ENCODE results near the gene ARHGEF12. TPM values are rescaled to one million over a fixed set of nuclear protein-coding genes. Genes with fewer than 3 reads are reported as not detected.

The ARHGEF12 gene
- total RNA-seq, 2 experiments from 2014 or later: 15.4 to 16.5 TPM

DNA sequence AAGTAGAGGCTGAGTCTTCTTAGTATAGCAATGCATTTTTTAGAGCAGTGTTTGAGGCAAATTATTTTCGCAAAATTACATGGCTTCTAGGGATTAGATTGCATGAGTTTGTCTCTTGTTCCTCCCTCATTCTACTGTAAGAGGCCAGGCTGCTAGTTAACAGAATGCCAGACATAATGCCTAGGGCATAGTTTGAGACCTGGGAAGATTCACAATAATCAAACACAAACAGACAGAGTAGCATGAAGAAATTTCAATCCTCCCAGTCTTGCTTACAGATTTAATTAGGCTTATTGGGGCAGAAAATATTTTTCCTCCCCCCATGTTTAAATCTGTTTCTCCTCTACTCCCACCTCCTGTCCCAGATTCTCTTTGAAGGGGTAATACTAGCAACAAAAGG, 48.3 kb downstream of the ARHGEF12 start:
- no peak for DNase-seq
- H3K4me3 Mint-ChIP-seq: no peak overlapping the region
- peaks cover 32% of the 10 kb centered on the region for H3K27me3 Mint-ChIP-seq (ENCODE audit: low read depth)
- H3K4me1 Mint-ChIP-seq (ENCODE audit: low read depth): no peaks in the 10 kb centered on the region
- H3K9me3 Mint-ChIP-seq: no peaks in the 10 kb centered on the region
- H3K27ac Mint-ChIP-seq: no peak overlapping the region
- CTCF ChIA-PET: no interaction called here
- intact Hi-C loops (cut with micrococcal nuclease): no loop called here
- H3K36me3 Mint-ChIP-seq (ENCODE audit: low read depth): peaks cover 1% of the 10 kb centered on the region

DNA sequence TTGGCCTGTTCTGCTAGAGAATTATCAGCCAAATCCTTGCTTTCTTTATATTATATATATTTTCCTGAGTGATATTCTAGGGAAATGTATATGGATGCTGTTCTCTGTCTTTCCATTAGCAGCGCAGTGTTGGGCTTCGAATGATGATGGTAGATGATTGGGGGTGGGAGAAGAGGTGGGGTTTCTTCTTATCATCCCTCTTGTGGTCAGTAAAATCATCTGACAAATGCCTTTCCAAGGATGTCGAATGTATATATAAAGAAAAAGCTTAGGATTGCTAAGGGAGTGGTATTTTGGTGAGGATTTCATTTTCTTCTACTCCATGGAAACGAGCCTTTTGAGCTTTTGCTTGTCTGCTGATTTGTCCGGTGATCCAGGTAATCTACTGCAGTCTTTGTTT, 48.9 kb downstream of the ARHGEF12 start:
- DNase-seq: no peak
- CTCF ChIA-PET: no interaction called here
- Mint-ChIP-seq H3K4me3 (no peak overlapping the region), H3K27ac (no peak overlapping the region), H3K9me3 (peaks cover 3% of the 10 kb centered on the region), H3K4me1 (ENCODE audit: low read depth) (no peaks in the 10 kb centered on the region), H3K36me3 (ENCODE audit: low read depth) (peaks cover 1% of the 10 kb centered on the region), H3K27me3 (ENCODE audit: low read depth) (peaks cover 35% of the 10 kb centered on the region)
- intact Hi-C loops (cut with micrococcal nuclease): no loop called here

DNA sequence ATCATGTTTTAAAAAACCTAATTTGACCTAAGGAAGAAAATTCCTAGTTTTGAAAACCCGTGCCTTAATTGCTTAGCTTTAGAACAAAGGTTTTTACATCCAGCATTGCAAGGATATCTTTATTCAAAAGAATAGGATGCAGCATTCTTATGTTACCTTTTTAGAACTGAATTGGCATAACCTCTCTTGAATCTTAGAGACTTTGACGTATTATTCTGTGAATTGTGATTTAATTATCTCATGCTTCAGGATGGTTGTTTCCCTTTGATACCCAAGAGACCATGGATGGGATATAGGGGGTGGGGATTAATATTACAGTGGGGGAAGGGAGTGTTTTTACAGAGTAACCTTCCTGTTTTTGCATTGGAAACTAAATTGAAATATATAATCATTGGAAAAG, 49.4 kb downstream of the ARHGEF12 start:
- CTCF ChIA-PET: no interaction called here
- intact Hi-C loops (cut with micrococcal nuclease): no loop called here
- Mint-ChIP-seq H3K27ac (no peak overlapping the region), H3K27me3 (ENCODE audit: low read depth) (peaks cover 35% of the 10 kb centered on the region), H3K4me3 (no peak overlapping the region), H3K4me1 (ENCODE audit: low read depth) (no peaks in the 10 kb centered on the region), H3K36me3 (ENCODE audit: low read depth) (peaks cover 1% of the 10 kb centered on the region), H3K9me3 (peaks cover 3% of the 10 kb centered on the region)
- no peak for DNase-seq

DNA sequence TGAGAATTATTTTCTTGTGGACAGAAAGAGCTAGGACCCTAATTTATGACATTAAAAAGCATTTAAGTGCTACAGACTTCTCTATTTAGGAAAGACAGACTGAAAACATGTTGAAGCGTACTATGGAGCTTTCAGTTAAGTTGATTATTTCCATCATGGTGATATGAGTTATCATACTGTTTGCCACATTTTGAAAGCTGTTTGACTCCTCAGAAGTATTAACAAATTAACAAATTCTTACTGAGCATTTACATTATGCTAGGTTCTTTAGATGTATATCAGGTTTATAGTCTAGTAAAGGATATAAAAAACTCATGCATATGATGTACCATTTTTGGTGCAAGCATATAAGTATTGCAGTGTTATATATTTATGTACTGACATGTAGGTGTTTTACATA, 50.1 kb downstream of the ARHGEF12 start:
- intact Hi-C loops (cut with micrococcal nuclease): no loop called here
- CTCF ChIA-PET: no interaction called here

DNA sequence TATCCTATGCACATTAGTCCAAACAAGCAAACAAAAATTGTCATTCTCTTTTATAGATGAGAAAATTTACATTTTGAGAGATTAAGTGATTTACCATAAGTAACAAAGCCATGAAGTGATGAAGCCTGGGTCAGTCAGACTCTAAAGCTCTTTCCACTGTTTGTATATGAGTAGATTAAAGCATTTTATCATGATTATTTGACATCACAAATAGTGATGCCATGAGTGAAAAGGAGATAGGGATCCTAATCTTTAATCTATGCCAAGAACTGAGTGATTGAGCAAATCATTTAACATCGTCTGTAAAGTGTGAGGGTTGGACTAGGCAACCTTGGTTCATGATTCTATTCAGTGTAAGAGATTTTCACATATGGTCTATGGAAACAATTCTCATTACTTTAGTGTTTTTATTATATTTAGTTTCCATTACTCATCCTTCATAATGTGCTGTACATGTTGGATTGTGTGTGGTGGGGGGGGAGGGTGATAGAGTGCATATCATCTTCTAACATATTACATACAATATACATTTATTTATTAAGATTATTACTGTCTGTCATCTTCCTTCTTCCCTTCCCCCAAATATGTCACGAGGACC, 50.7 kb downstream of the ARHGEF12 start:
- H3K4me3 Mint-ChIP-seq: no peak overlapping the region
- no peak overlapping the region for H3K27ac Mint-ChIP-seq
- peaks cover 32% of the 10 kb centered on the region for H3K27me3 Mint-ChIP-seq (ENCODE audit: low read depth)
- no peaks in the 10 kb centered on the region for H3K4me1 Mint-ChIP-seq (ENCODE audit: low read depth)
- DNase-seq: no peak
- intact Hi-C loops (cut with micrococcal nuclease): no loop called here
- peaks cover 3% of the 10 kb centered on the region for H3K9me3 Mint-ChIP-seq
- H3K36me3 Mint-ChIP-seq (ENCODE audit: low read depth): peaks cover 1% of the 10 kb centered on the region
- CTCF ChIA-PET: no interaction called here

More for the DNA sequence above, 50.1 kb downstream of the ARHGEF12 start:
- H3K27me3 Mint-ChIP-seq (ENCODE audit: low read depth): peaks cover 32% of the 10 kb centered on the region
- H3K27ac Mint-ChIP-seq: no peak overlapping the region
- no peak overlapping the region for H3K4me3 Mint-ChIP-seq
- H3K4me1 Mint-ChIP-seq (ENCODE audit: low read depth): no peaks in the 10 kb centered on the region
- peaks cover 1% of the 10 kb centered on the region for H3K36me3 Mint-ChIP-seq (ENCODE audit: low read depth)
- DNase-seq: no peak
- peaks cover 3% of the 10 kb centered on the region for H3K9me3 Mint-ChIP-seq

DNA sequence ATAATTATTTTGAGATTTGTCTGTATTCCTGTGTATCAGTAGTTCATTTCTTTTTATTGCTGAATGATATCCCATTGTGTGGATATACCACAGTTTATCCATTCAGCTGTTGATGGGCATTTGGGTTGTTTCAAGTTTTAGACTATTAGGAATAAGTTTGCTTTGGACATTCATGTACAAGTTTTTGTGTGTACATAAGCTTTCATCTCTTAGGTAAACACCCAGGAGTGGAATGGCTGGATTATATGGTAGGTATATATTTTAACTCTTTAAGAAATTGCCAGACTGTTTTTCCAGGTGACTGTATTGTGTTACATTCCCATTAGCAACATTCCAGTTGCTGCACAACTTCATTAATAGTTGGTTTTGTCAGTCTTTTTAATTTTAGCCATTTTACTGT, 52.0 kb downstream of the ARHGEF12 start:
- Mint-ChIP-seq H3K27ac (no peak overlapping the region), H3K9me3 (peaks cover 3% of the 10 kb centered on the region), H3K36me3 (ENCODE audit: low read depth) (no peaks in the 10 kb centered on the region), H3K27me3 (ENCODE audit: low read depth) (peaks cover 40% of the 10 kb centered on the region), H3K4me1 (ENCODE audit: low read depth) (no peaks in the 10 kb centered on the region), H3K4me3 (no peak overlapping the region)
- CTCF ChIA-PET: interaction anchor here (0.6 kb wide), 1 partner anchor 118 kb away, joined by 3 read pairs; no protein-coding TSS in a partner anchor
- intact Hi-C loops (cut with micrococcal nuclease): no loop called here
- DNase-seq: no peak

DNA sequence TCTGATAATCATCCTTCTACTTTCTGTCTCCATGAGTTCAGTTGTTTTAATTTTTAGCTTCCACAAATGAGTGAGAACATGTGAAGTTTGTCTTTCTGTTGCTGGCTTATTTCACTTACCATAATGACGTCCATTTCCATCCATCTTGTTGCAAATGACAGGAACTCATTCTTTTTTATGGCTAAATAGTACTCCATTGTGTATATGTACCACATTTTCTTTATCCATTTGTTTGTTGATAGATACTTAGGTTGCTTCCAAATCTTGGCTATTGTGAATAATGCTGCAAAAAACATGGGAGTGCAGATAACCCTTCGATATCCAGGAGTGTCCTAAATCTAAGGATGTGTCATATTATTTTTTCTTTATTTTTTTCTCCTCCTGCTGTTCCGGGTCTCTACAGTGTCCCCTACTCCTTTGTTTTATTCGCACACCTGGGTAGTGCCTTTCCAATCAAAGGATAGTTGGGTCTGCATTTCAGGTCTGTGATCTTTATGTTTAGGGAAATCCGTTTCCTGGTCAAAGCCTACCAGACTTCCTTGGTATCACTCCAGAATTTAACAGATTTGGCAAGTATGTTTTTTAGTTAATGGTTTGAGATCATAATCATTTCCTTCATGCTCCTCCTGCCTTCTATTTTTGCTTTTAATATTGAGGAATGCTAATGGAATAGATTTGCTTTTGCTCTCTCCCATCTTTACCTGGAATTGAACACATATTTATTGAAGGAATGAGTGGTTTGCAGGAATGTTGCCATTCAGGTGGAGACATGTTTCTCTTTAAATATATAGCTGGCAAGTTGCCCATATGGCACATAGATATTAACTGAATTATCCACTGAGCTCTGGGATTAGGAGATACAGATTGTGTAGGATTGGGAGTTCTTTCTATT, 53.7 kb downstream of the ARHGEF12 start:
- Mint-ChIP-seq H3K4me3 (no peak overlapping the region), H3K4me1 (ENCODE audit: low read depth) (no peaks in the 10 kb centered on the region), H3K27me3 (ENCODE audit: low read depth) (peaks cover 31% of the 10 kb centered on the region), H3K9me3 (peaks cover 3% of the 10 kb centered on the region), H3K27ac (no peak overlapping the region), H3K36me3 (ENCODE audit: low read depth) (peaks cover 1% of the 10 kb centered on the region)
- intact Hi-C loops (cut with micrococcal nuclease): no loop called here
- no peak for DNase-seq
- CTCF ChIA-PET: no interaction called here

DNA sequence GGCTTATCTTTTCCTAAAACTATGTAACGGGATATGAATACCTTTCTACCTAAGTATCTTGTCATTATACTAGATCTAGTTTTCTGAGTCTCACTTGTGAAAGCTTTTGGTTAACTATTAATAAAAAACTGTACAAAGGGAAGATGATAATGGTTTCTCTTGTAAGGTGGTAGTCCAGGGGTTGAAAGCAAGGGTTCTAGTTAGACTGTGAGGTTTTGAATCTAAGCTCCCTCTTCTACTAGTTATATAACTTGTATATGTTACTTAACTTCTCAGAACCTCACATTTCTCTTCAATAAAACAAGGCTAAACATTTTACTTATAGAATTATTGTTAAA, 54.3 kb downstream of the ARHGEF12 start:
- Mint-ChIP-seq H3K4me3 (no peak overlapping the region), H3K36me3 (ENCODE audit: low read depth) (peaks cover 1% of the 10 kb centered on the region), H3K27ac (no peak overlapping the region), H3K4me1 (ENCODE audit: low read depth) (no peaks in the 10 kb centered on the region), H3K9me3 (peaks cover 3% of the 10 kb centered on the region), H3K27me3 (ENCODE audit: low read depth) (peaks cover 31% of the 10 kb centered on the region)
- DNase-seq: no peak
- intact Hi-C loops (cut with micrococcal nuclease): no loop called here
- CTCF ChIA-PET: no interaction called here

DNA sequence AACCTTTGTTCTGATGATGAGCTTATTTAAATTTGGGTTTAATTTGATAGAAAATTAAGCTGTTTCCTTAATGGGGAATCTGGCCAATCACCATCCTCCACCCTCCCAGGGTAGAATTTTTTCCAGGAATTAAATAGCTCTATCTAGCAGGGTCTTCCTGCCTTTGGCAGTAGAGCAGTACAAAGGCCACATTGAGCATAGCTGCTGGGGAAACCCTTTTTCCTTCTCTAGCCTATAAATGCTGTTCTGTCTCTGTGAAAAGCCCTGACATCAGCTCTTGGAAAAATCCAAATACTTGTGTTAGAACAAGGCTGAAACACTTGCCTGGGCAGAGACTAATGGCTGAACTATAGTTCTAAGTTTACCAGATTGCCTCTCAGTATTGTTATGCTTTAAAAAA, 55.1 kb downstream of the ARHGEF12 start:
- peaks cover 32% of the 10 kb centered on the region for H3K27me3 Mint-ChIP-seq (ENCODE audit: low read depth)
- CTCF ChIA-PET: no interaction called here
- no peaks in the 10 kb centered on the region for H3K4me1 Mint-ChIP-seq (ENCODE audit: low read depth)
- no peak overlapping the region for H3K27ac Mint-ChIP-seq
- intact Hi-C loops (cut with micrococcal nuclease): no loop called here
- peaks cover 3% of the 10 kb centered on the region for H3K9me3 Mint-ChIP-seq
- peaks cover 1% of the 10 kb centered on the region for H3K36me3 Mint-ChIP-seq (ENCODE audit: low read depth)
- no peak overlapping the region for H3K4me3 Mint-ChIP-seq
- no peak for DNase-seq

DNA sequence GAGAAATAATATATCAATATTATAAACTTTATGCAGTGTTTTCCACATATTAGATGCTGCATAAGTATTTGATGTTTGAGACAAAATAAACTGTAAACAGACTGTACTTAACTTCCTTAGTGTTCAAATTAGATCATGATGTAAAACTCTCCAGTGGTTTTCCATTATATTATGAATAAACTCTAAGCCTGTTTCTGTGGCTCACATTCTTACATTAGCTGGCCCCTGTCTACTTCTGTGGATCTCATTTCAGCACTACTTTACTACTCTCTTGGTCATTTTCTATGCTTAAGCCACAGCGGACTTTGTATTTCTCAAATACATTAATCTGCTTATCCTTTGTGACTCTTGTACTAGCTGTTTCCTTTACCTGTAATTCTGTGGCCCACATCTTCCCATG, 55.6 kb downstream of the ARHGEF12 start:
- no peak overlapping the region for H3K27ac Mint-ChIP-seq
- intact Hi-C loops (cut with micrococcal nuclease): no loop called here
- H3K4me3 Mint-ChIP-seq: no peak overlapping the region
- no peak for DNase-seq
- CTCF ChIA-PET: no interaction called here
- H3K36me3 Mint-ChIP-seq (ENCODE audit: low read depth): peaks cover 1% of the 10 kb centered on the region
- H3K27me3 Mint-ChIP-seq (ENCODE audit: low read depth): peaks cover 32% of the 10 kb centered on the region
- peaks cover 3% of the 10 kb centered on the region for H3K9me3 Mint-ChIP-seq
- H3K4me1 Mint-ChIP-seq (ENCODE audit: low read depth): no peaks in the 10 kb centered on the region

DNA sequence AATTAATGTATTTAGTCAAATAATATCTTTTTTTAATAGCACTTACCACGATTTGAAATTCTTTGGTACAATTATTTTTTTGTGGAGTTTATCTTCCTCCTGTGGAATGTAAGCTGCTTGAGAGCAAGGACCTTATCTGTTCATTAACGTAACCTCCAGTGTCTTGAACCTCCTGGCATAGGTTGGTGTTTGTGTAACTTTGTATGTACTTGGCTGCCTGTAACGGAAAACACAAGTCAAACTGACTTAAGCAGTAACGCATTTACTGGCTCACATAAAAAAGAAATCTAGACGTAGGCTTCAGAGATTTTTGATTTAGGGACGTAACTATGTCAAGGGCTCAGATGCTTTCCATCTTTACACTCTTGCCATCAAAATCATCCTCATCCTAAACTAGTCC, 56.1 kb downstream of the ARHGEF12 start:
- no peaks in the 10 kb centered on the region for H3K4me1 Mint-ChIP-seq (ENCODE audit: low read depth)
- CTCF ChIA-PET: no interaction called here
- peaks cover 3% of the 10 kb centered on the region for H3K9me3 Mint-ChIP-seq
- no peak for DNase-seq
- no peak overlapping the region for H3K27ac Mint-ChIP-seq
- peaks cover 1% of the 10 kb centered on the region for H3K36me3 Mint-ChIP-seq (ENCODE audit: low read depth)
- H3K27me3 Mint-ChIP-seq (ENCODE audit: low read depth): peaks cover 35% of the 10 kb centered on the region
- no peak overlapping the region for H3K4me3 Mint-ChIP-seq
- intact Hi-C loops (cut with micrococcal nuclease): no loop called here

DNA sequence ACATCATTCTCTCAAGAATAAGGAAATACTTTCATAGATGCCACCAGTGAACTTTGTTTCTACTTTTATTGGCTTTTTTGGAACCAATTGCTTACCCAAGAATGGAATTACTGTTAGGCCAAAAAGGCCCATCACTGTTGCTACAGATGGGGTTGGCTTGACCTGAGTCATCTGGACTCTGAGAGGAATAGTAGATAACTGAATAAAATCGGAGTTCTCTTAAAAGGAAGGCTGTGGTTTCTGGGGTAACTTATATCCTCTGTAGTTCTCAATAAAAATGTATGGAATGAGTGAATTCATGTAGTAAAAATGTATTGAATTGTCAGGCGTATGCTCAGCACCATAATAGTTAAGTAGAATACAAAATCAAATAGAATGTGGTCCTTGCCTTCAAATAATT, 56.6 kb downstream of the ARHGEF12 start:
- intact Hi-C loops (cut with micrococcal nuclease): no loop called here
- no peak overlapping the region for H3K4me3 Mint-ChIP-seq
- peaks cover 3% of the 10 kb centered on the region for H3K9me3 Mint-ChIP-seq
- CTCF ChIA-PET: no interaction called here
- DNase-seq: no peak
- peaks cover 1% of the 10 kb centered on the region for H3K36me3 Mint-ChIP-seq (ENCODE audit: low read depth)
- no peak overlapping the region for H3K27ac Mint-ChIP-seq
- no peaks in the 10 kb centered on the region for H3K4me1 Mint-ChIP-seq (ENCODE audit: low read depth)
- peaks cover 34% of the 10 kb centered on the region for H3K27me3 Mint-ChIP-seq (ENCODE audit: low read depth)

DNA sequence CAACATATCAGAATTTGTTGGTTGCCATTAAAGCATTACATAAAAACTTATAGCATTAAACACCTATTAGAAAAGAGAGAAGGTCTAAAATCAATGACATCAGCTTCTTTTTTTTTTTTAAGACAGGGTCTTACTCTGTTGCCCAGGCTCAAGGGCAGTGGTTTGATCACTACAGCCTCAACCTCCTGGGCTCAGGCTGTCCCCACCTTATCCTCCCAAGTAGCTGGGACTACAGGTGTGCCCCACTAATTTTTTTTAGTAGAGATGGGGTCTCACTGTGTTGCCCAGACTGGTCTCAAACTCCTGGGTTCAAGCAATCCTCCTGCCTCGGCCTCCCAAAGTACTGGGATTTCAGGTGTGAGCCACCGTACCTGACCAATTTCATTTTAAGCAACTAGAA, 57.9 kb downstream of the ARHGEF12 start:
- H3K27ac Mint-ChIP-seq: no peak overlapping the region
- DNase-seq: no peak
- H3K36me3 Mint-ChIP-seq (ENCODE audit: low read depth): peaks cover 1% of the 10 kb centered on the region
- peaks cover 3% of the 10 kb centered on the region for H3K9me3 Mint-ChIP-seq
- intact Hi-C loops (cut with micrococcal nuclease): no loop called here
- CTCF ChIA-PET: interaction anchor here (0.6 kb wide), 1 partner anchor 1754 kb away, joined by 3 read pairs; no protein-coding TSS in a partner anchor
- H3K4me1 Mint-ChIP-seq (ENCODE audit: low read depth): no peaks in the 10 kb centered on the region
- H3K4me3 Mint-ChIP-seq: no peak overlapping the region
- peaks cover 31% of the 10 kb centered on the region for H3K27me3 Mint-ChIP-seq (ENCODE audit: low read depth)

Data from activated naive CD4-positive, alpha-beta T cell treated with anti-CD3 and anti-CD28 coated beads for 36 hours (primary cell).